ENCODE measurements around the gene SLC36A1. TPM values are rescaled to one million over a fixed set of nuclear protein-coding genes. Genes with fewer than 3 reads are reported as not detected.

The SLC36A1 gene
- total RNA-seq, 3 donors from 2014 or later (not counting 1 experiment from before 2014, with no cell fraction given) = 10.9 to 16.1 (median 13.0) TPM

GRCh38 chr5:151541571-151541970, 94.2 kb downstream of the SLC36A1 start:
- ATAC-seq (no peak), DNase-seq (no peak)
- no peaks in the 10 kb centered on the region for H3K4me1 ChIP-seq (ENCODE audit: control insufficient read depth, insufficient read depth, low read length)
- H3K4me3 Mint-ChIP-seq = no peak overlapping the region
- H3K9me3 Mint-ChIP-seq = no peaks in the 10 kb centered on the region
- no peaks in the 10 kb centered on the region for H3K36me3 Mint-ChIP-seq
- H3K36me3 ChIP-seq (ENCODE audit: control insufficient read depth, insufficient read depth, low read length) = no peaks in the 10 kb centered on the region
- 81% methylated on average over 2 of the region's 2 CpGs for WGBS (ENCODE audit: insufficient coverage)
- no peak overlapping the region for H3K4me3 ChIP-seq (ENCODE audit: low read length)
- H3K4me1 Mint-ChIP-seq = no peaks in the 10 kb centered on the region
- H3K27ac ChIP-seq (ENCODE audit: low read length) = no peak overlapping the region
- no peak for TF ChIP-seq CTCF (IDR thresholded peaks at IDR 0.05)
- H3K27me3 Mint-ChIP-seq (ENCODE audit: low read depth in 2 of 2) = peaks cover 0 to 8% of the 10 kb centered on the region in 2 donors
- H3K9me3 ChIP-seq (ENCODE audit: control insufficient read depth, insufficient read depth, low read length) = no peaks in the 10 kb centered on the region
- intact Hi-C loops (cut with micrococcal nuclease) = no loop called here
- no peak overlapping the region for H3K27ac Mint-ChIP-seq
- H3K27me3 ChIP-seq (ENCODE audit: control insufficient read depth, insufficient read depth, low read length) = no peaks in the 10 kb centered on the region

Other genes starting within 250 kb of the SLC36A1 start
- gene CCDC69, start 223.5 kb upstream of the SLC36A1 start, total RNA-seq = 100 to 1,000 TPM; 181 to 227 (median 204) TPM
- gene GM2A, start 194.4 kb upstream of the SLC36A1 start, total RNA-seq = 10 to 100 TPM in 2 of 3 donors, 1 to 10 TPM in 1; 9.6 to 15.9 (median 15.6) TPM
- not detected for gene SLC36A3, start 143.8 kb upstream of the SLC36A1 start, total RNA-seq
- gene SLC36A2, start 100.0 kb upstream of the SLC36A1 start, total RNA-seq = not detected
- not detected for gene FAT2, start 143.7 kb downstream of the SLC36A1 start, total RNA-seq
- gene SPARC, start 239.3 kb downstream of the SLC36A1 start, total RNA-seq = 10 to 100 TPM in 2 of 3 donors, 1 to 10 TPM in 1; 3.2 to 48.5 (median 23.4) TPM

All from natural killer cell (primary cell).